NCI-H146 (cell line): ENCODE results near the gene IL2RA.
"Not testable (repeated sequence)": the region's sequence is repeated elsewhere in the genome, so short reads cannot be mapped to it uniquely, and the experiment has no call there.

Experiments used
- DNase-seq: peaks from one replicate; lab custom pipeline; 2025; lab: John Stamatoyannopoulos, UW

The IL2RA gene

DNA sequence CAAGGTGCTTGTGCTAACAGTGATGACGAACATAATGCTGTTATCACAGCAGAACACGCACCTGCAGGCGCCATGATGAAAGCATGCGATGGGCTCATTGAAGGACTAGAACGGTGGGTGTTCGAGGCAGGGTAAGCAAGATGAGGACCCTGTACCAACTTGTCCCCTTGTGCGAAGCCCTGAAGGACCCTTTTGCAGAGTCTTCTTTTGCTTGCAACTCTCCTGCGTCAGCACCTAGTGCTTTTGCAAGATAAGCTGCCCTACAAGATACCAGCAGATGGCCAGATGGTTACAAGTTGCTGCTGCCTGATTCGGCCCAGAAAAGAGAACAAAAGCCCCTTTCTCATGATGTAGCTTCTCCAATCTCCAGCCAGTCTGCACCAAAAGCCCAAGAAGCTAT lies 80.6 kb downstream of the IL2RA start:
- DNase-seq: no peak

DNA sequence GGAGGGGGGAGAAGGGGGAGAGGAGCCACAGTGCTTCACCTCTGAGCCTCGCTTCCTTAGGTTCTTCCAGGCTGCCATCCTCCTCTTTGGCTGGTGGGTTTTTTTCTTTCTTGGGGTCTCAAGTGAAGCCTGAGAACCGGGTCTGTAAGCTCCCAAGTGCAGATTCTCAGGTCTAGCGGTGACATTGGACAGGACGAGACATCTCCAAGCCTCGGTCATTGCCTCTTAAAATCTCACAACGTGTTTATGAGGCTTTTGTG lies 84.0 kb downstream of the IL2RA start:
- no peak for DNase-seq

DNA sequence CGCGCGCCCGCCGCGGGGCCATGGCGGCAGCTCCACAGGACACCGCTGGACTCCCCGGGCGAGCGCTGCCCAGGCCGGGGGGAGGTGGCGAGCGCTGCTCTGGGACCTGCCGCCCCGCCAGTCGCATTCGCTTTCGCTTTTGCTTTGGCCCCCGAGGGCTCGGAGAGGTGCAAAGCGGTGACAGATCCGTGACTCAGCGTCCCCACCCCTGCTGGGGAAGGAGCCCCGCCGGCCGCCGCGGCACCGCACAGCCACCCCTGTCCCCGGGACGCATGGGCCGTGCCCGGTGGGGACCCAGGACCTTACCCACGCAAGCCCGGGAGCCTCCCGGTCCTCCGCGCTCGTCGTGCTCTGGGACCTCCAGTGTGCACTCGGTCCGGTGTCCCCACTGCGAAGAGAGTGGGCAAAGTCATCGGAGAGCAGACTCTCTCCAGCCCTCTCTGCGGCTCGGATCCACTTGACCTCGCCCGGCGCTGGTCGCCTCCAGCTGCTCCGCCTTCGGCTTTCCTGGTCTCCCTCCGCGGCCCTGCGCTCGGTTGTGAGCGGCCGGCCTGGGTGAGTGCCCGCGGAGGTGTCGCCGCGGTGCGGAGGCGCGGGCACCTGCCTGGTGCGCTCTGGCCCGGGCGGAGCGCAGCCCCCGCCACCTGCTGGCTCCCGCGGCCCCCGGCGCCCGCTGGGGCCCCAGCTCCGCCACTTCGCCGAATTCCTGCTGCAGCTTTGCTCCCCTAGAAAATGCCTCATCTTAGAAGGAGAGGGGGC lies 84.5 kb downstream of the IL2RA start, which contains the start of gene IL15RA:
Gene IL15RA, minus strand, starts transcription at position 73 of the 759 bp plus-strand sequence. Its CDS starts 51 bp downstream, at position 22.
- peak; percentile 70 for DNase-seq

DNA sequence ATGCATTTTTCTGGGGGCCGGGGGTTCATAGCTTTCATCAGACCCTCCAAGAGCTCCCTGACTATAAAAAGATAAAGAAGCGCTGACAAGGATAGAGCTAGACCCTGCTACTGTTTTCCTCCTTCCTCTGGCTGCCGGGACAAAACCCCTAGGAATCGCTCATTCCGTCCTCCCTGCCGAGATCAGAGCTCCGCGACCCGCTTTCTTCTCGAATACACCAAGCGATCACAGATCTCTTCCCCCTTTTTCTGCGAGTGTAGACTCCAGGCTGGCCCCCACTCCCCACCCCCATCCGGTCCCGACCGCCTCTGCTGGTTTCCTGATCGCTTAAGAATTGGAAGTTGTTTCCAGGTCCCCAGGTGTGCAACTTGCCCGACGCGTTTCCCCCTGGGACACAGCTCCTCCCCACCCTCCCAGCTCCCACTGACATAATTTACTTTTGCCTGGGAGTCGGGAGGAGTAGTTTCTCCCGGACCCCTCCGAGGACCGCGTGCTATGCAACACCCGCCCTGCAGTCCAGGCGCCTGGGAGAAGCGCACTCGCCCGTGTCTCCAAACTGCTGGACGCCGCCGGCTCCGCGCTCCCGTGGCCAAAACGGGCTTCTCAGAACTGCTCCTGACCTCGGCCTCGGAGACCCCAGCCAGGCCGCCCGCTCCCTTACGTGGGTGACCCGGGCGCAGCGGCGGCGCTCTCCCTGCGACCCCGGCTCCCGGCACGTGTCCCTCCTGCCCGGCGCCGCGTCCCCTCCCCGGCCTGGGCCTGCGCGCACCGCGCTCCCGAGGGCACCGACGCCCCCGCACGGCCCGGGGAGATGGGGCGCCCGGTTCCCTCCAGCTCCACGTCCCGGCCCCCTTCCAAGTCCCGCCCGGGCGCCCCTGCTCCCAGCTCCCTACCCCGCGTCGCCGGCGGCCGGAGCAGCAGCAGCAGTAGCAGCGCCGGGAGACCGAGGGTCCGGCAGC lies 85.4 kb downstream of the IL2RA start:
- DNase-seq: peak; percentile 37

DNA sequence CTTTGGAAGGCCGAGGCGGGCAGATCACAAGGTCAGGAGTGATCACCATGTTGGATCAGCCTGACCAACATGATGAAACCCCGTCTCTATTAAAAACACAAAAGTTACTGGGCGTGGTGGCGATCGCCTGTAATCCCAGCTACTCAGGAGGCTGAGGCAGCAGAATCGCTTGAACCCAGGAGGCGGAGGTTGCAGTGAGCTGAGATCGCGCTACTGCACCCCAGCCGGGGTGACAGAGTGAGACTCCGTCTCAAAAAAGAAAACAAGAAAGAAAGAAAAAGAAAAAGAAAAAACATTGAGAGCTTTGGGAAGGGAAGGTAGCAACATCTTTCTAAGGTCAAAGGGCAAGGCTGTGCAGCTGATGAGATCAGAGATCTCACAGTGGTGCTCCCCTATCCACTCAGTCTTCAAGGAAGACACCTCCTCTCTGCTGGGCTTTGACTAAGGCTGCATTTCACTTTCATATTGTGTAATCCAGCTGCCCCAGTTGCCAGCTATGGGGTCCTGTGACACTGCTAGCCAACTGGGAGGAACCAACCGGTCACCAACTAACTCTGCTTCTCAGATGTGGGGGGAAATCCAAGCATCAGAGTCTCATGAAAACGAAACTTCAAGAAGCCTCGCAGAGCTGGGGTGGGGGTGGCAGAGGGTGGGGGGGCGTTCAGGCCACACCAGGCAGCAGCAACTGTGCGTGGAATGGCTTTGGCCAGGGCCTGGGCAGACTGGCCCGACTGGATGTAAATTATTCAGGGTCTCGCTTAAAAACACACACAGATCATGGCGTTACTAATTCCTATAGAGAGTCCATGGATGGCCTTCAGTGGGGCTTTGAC lies 86.3 kb downstream of the IL2RA start:
- DNase-seq: no peak

DNA sequence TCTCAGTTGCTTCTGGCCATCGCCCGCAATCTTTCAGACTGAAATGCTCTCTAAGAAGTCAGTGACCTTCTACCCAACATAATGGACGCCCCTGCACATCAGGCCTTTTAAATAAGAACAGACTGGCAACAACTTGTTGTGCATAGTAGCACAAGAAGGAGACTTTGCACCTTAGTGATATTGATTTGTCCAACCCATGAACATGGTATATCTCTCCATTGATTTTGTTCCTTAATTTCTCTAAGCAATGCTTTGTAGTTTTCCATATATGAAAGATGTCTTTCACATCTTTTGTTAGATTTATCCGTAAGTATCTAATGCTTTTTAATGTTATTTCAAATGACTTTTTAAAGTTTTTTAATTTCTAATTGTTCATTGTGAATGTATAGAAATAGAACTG lies 89.1 kb downstream of the IL2RA start:
- DNase-seq: no peak

DNA sequence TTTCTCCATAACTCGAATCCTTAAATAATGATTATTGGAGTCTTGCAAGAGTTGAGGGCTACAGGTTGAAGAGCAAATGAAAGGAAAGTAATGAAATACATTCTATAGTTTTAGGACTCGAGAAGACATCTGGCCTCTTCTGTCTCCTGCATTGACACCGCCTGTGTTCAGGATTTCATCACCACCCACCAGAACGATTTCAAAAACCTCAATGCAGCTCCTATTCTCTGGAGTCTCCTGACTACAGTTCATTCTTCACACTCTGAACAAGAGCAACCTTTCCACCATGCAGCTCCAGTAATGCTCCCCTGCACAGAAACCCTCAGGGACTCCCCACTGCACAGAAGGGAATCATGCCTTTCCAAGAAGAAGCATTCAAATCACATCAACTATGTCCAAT lies 90.3 kb downstream of the IL2RA start:
- DNase-seq: no peak

DNA sequence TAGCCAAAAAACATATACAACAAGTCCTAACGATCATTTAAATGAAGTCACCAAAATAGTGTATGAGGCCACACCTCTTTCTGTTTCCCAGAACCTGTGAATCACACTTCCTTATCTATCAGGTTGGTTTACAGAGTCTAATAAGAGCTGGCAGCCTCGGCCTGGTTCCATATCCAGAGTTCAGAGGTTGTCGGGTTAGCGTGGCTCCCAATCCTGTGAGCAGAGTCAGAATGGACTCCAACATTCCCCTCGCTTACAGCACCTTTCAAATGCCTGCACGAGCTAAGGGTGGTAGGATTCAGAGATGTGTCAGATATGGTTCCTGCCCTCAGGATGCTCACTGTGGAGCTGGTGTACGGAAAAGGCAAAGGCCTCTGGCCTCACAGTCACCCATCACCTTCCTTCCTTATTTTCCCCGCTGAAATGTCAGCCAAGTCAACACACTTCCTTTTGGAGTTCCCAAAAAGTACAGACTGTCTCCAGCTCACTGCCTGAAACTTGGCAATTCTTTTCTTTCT lies 90.8 kb downstream of the IL2RA start:
- no peak for DNase-seq

DNA sequence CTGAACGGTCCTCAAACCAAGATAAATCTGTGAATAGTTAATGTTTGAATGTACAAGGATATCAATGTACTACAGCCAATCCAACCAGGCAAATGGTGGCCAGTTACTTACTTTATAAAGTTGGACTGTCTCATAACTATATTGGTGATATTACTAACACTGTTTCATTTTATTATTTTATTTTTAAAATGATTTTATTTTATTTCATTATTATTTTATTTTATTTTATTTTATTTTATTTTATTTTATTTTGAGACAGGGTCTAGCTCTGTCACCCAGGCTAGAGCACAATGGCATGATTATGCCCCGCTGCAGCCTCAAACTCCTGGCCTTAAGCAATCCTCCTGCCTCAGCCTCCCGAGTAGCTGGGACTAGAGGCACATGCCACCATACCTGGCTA lies 91.6 kb downstream of the IL2RA start:
- no peak for DNase-seq

DNA sequence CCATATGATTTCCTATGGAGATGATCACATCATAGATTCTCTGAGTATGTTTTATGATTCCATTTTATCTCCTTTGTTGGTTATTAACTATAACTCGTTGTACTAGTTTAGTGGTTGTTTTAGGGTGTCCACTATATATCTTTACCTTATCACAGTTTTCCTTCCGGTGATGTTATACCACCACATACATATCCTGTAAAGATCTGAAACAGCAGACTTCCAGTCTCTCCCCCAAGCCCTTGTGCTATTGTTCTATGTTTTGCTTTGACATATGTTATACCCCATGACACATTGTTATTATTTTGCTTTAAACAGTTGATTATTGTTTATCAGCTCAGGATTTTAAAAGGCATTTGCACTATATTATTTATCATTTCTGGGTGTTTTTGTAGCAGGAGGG lies 92.1 kb downstream of the IL2RA start:
- no peak for DNase-seq

DNA sequence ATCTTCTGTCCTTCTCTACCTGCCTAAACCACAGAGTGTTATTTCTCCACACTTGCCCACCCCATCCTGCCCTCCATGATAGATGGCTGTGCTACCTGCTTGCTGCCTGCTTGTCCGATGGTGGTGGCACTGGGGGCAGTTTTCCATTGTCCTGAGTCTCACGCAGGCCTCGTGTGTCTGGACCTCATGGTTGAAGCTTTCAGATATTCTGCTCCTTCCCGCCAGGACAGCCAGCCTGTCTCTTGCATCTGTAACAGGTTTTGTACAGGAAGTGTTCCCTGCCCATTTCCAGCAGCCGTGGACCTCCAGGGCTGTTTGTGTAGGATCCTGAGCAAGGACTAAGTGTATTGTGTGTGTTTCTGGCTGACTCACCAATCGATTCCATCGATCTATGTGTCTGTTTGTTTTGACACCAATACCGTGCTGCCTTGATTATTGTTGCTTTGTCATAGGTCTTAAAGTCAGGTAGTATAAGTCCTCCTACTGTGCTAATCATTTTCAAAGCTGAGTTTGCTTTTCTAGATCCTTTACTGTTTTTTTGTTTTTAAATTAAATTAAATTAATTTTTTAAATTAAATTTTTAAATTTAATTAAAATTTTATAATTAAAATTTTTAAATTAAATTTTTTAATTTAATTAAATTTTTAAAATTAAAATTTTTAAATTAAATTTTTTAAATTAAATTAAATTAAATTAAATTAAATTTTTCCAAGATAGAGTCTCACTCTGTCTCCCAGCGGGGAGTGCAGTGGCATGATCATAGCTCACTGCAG lies 93.3 kb downstream of the IL2RA start:
- DNase-seq: peak; percentile 91

DNA sequence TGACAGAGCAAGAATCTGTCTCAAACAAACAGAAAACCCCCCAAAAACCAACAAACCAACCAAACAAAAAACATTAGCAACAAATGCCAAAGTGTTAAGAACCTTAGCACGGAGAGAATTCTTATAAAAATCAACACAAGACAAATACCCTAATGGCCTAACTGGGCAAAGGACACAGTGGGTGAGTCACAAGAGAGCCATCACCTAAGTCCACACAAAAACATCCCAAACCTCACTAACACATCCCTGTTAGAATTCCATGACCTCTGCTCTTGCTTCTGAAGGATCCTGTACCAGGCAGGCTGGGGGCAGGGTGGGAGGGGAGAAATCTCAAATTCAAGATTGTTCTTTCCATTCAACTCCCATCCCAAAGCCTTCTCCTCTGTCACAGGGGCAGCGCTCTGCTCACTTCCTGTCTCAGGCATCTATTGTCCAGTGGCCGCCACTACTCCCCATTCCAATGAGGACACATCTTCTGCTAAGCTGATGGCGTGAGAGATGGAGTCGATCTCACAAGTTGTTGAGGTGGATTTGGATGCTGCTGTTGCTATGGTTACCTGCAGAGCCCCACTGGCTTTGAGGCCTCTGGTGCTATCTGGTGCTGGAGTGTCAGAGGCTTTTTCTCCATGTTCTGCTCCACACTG lies 94.0 kb downstream of the IL2RA start:
- DNase-seq: no peak

DNA sequence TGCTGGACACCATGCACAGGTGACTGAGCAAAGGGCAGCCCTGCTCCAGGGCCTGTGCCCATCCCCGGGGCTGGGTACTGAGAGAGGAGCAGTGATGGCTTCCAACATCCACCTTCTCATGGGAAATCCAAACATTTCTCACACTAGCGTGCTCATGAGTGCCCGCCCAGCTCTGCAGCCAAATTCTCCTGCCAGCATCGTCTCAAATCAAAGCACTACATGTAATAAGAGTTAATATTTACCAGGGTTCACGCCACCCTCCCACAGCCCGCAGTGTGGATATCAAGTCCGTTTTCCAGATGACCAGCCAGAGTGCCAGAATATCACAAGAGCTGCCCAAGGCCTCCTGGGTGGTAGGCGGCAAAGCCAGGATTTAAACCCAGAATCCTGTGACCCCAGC lies 96.9 kb downstream of the IL2RA start:
- DNase-seq: no peak

DNA sequence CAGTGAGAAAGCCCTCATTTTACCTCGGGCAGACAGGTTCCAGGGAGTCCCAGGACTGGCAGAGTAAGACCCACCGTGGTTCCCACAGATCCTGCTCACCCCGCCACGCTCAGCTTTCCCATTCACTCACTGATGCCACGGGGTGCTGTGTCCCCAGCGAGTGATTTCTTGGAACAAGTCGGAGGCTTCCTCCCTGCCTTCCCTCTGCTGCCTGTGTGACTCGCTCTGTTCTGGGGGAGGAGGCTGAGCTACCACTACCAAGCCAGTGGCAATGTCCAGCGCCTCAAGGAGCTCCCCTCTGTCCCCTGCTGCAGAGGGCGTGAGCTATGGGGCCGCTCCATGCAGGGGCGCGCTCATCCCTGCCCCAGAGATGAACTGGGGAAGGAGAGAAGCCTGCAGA lies 97.4 kb downstream of the IL2RA start:
- DNase-seq: no peak

DNA sequence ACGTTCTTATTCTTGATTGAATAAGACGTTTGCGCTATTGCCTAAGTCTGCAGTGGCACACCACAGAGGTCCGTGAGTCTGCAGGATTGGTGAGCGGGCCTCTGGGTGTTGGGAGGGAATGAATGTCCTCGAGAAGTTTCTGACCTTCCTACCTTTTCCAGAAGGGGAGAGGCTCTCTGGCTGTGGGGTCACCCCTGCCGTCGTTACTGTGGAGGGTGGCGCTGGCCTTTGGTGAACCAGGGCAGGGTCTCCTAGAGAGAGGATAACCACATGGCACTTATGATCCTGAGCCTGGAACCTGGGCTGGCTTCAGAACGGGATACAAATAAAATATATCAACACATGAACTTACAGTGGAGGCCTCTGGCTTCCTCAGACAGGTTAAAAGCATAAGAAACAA lies 98.6 kb downstream of the IL2RA start:
- DNase-seq: no peak

DNA sequence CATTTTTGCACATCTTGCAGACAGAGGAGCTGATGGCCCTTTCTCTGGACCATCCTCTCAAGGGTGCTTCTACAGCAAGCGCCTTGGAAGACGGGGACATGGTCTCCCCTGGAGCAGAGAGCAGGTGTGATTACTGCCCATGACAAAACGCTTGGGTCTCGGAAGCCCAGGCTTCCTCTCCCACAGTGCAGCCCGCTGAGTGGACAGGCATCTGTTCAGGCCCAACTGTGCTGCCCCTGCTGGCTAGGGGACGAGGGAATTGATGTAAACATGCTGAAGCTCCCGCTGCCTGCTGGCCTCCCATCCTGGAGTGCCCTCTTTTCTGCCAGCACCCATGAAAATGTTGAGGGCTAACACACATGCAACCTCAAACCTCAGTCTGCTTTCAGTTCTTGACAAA lies 99.1 kb downstream of the IL2RA start:
- peak; percentile 37 for DNase-seq

DNA sequence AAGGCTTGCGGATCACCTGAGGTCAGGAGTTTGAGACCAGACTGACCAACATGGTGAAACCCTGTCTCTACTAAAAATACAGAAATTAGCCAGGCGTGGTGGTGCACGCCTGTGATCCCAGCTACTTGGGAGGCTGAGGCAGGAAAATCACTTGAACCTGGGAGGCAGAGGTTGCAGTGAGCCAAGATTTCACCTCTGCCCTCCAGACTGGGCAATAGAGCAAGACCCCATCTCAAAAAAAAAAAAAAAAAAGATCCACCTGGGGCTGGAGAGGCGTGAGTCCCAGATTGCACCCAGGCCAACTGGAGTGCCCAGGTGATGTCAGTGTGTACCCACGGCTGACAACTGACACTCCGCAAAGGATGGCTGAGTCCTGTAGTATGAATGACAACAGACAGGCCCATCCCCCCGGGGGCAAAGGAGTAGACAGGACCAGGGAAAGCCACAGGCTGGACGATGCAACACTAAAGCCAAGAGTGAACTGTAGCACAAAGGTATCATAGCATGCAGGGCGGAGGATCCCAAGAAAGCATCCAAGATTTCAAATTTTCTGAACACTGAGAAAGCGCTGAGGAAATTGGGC lies 99.7 kb downstream of the IL2RA start:
- not testable (repeated sequence) for DNase-seq

DNA sequence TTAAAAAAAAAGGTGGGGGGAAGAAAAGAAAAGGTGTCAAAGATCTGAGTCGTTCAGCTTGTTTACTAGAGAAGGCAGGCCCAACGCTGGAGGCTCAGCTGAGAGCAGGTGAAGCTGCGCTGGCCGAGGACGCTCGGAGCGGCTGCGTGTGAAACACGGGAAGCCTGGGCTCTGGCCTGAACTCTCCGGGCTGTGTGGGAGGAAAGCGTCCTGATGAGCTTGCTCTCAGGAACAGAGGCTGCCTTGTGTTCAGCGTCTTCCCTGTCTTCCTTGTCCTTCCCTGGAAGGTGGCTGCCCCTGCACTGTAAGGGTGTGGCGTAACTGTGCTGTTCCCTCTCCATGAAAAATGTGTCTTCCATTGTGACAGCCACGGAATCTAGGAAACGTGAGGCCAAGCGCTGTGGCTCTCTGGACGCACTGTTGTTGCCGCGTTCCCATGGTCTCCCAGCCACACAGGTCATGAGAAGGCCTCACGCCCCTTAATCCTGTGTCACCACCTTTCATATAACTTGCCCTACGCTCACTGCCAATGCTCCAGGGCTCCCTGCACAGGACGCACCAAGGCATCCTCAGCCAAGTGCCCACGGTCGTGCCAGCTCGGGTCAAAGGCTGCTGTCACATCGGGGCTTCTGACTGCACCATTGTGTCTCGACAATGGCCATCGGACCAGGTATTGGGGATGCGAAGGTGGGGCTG lies 100.6 kb downstream of the IL2RA start:
- DNase-seq: no peak

DNA sequence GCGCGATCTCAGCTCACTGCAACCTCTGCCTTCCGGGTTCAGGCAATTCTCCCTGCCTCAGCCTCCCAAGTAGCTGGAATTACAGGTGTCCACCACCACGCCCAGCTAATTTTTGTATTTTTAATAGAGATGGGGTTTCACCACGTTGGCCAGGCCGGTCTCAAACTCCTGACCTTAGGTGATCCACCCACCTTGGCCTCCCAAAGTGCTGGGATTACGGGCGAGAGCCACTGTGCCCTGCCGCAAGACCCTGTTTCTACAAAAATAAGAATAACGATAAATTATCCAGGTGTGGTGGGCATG lies 101.2 kb downstream of the IL2RA start:
- DNase-seq: not testable (repeated sequence)
